Hematopoietic multipotent progenitor cell treated with erythropoietin and hydrocortisone succinate and interleukin-3 and kit ligand, for 15 days (in vitro differentiated cells): ENCODE measurements around the gene MBTPS1.
A peak's percentile ranks its signal among the peaks of the same experiment; 100 is the strongest.

ENCODE experiments used
- DNase-seq: peaks from one replicate; pipeline ENCODE4 v3.0.0-alpha.2; 2015; ENCODE audit warnings: low spot score

MBTPS1 gene

DNA sequence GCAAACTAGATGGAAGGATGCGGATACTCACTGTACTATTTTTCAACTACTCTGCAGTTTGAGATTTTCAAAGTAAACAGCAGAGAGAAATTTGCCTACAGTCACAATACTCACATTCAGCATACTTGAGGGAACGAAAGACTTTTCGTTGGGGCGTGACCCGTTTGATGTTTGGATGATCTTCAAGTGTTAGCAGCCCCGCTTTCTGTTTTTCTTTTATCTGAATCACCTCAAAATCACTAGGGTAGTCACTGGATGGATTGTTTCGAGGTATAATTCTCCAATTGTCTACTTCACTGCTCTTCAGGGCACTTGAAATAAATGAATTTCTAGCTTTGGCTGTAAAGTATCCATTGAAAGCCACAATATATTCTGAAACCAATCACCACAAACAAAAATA, 17.8 kb downstream of the MBTPS1 start:
- no peak for DNase-seq

- DNase-seq, result no peak
Observed at GRCh38 chr16:84096447-84097005, 20.2 kb downstream of the MBTPS1 start.

DNA sequence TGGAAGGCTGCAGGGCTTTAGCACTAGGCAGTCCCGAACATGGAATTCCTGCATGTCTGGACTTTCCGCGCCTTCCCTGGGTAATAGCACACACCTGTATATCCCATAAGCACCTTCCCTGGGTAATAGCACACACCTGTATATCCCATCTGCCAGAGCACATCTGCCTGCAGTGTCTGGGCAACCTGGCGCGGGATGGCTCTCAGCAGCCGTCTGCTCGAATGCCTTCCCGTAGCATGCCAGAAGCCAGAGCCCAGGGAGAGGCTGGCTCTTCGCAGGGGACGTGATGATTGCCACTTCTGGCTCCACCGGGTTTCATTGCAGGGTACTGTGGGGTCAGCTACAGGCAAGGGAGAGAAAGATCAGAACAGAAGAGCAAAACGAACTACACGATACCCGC, 21.3 kb downstream of the MBTPS1 start:
- no peak for DNase-seq

- DNase-seq, result no peak
Observed at GRCh38 chr16:84093879-84094270, 22.9 kb downstream of the MBTPS1 start.

- DNase-seq, result no peak
Observed at GRCh38 chr16:84093120-84093878, 23.4 kb downstream of the MBTPS1 start.

- no peak for DNase-seq
Observed at GRCh38 chr16:84091460-84091859, 25.3 kb downstream of the MBTPS1 start.

DNA sequence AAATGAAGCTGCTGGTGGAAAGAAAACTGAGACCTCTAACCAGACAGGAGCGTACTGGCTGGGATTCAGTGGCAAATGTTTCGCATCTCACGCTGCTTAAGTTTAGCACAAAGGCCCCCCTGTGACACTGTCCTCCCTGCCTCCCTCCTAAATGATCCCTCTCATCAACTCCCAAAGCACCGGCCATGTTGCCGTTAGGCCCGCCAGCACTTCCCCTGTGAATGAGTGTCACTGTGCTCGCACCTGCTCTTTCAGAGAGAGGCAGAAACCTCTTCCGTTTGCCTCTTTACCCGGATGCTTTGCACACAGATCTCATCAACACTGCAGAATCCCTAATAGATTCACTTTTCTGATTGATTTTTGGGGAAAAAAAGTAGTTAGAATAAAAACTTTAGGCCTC, 26.5 kb downstream of the MBTPS1 start:
- no peak for DNase-seq

DNA sequence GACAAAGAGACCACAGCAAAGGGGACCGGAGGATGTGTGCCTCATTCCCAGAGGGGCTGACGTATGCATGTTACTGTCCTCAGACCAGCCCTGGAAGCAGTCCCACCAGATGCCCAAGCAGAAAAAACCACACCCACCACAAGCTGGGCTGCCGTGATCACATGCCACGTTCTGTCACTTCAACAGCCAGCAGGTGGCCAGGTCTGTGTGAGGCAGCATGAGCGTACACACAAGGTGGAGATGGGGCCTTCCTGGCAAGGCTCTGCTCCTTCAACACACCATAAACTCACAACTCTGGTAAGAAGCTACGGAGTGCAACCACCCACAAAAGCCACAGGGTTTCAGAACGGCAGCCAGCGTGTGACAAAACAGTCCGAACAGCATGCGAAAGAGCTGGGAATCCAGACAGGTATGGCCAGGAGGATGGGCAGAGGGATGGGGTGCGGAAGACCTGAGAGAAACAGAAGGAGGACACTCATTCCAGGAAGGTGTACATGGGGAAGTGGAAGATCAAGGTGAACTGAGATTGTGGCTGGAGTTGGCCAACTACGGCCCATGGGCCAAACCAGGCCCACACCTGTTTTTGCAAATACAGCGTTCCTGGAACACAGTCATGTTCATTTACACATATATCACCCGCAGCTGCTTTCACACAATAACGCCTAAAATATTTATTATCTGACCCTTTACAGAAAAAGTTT, 27.9 kb downstream of the MBTPS1 start:
- peak; percentile 9 for DNase-seq

GRCh38 chr16:84087466-84088151, 29.1 kb downstream of the MBTPS1 start:
- DNase-seq, result no peak

GRCh38 chr16:84087001-84087400, 29.7 kb downstream of the MBTPS1 start:
- DNase-seq, result no peak

GRCh38 chr16:84086341-84086740, 30.4 kb downstream of the MBTPS1 start:
- DNase-seq, result no peak

DNA sequence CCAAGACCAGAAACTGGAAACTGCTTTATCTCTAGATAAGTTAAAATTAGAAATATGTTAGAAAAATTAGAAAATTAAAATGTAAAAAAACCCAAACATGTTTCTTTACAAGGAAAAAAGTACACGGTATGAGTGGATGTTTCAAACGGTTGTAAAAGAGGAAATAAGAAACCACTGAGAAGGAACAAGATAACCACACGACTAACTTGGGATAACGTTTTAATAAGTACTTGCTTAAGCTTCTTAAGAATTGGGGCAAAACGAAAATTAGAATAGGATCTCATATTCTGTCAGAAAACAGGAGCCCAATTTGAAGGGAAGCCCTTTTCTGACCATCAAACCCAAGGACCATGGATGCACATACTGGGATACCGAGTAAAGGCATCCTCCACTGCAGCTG, 31.0 kb downstream of the MBTPS1 start:
- DNase-seq, result no peak

DNA sequence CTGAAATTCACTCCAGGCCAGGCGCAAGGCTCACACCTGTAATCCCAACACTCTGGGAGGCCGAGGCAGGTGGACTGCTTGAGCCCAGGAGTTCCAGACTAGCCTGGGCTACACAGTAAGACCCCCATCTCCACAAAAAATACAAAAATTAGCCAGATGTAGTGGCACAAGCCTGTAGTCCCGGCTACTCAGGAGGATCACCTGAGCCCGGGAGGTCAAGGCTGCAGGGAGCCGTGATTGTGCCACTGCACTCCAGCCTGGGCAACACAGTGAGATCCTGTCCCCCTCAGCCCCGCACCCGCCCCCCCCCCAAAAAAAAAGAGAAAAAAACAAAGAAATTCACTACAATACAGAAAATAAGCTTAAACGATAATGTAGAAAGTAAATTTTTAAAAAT, 31.5 kb downstream of the MBTPS1 start:
- no peak for DNase-seq

DNA sequence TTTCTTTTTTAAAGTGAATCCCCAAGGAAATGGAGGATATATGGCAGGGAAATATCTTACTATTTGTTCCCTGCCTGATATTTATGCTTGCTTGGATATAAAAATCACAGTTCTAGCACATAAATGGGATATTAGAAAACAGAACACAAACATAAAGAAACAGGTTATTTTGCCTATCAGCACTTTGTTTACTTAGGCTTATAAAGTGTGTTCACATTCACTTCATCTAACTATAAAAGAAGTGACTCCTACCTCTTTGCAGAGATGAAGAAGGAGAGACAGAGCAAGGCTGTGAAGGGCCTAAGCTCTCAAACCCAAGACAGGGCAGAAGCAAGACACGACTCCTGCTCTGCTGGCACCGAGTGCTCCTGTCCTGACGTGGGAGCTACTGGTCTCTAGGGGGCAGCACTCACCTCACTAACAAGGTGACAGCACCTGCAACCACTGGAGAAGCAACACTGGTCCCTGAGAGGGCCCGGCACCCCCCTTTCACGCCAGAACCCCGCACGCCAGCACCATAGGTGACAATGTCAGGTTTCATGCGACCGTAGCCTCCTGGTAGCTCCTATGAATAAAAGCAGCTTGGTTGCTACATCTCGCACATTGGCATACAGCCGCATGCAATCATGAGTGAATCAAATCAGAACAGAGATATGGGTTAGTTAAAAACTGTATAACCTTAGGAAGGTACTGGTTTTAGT, 32.0 kb downstream of the MBTPS1 start:
- DNase-seq, result peak; percentile 72

DNA sequence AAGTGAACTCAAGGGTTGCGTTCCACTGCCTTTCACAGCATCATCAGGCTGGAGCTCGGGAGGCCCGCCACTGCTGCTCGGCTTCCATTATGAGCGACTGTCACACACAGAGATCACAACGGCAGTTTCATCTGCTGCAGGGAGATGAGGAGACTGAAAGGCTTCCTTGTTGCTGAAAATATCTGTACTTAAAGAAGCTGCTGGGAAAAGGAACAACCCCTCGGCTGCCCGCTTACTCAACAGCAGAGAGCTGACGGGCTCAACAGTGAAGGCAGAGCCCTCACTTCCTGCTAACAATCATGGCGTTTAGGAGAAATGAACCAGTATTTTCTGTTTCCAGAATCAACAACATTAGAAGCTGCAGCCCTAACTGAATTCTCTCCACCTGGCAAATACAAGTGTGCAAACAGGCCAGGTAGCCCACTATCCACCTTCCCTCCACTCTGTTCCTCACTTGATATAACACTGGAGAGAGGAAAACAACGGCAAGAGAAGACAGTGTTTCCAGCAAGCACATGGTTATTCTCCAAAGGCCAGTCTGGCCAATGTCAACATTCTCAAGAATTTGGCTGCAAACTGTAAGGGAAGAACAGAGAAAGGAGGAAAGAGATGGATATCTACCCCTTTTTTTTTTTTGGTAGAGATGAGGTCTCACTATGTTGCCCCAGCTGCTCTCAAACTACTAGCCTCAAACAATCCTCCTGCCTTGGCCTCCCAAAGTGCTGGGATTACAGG, 33.7 kb downstream of the MBTPS1 start:
- no peak for DNase-seq

- no peak for DNase-seq
Observed at GRCh38 chr16:84082110-84082509, 34.6 kb downstream of the MBTPS1 start.

DNA sequence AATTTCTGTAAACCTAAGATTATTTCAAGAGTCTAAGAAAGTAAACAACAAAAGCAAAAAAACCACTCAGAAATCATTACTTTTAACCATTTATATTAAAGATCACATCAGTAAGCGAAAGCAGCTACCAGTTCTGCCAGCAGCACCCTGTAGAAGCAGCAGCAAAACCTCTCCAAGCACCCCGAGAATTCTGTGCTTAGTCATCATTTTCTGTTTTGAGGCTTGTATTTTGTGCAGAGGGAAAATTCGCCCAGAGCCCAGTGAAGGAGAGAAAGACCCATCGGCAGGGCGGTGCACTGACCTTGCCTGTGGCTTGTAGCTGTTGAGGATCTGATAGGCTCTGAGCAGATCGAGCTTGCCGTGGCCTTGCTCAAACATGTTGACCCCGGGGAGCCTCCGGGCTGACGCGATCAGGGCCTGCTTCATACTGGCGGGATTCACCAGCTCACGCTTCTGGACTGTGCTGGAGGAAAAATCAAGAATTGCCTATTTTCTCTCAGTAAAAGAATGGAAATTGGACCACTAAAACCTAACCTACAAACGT, 35.2 kb downstream of the MBTPS1 start:
- no peak for DNase-seq

GRCh38 chr16:84080813-84081212, 35.9 kb downstream of the MBTPS1 start:
- no peak for DNase-seq

- no peak for DNase-seq
Observed at GRCh38 chr16:84080378-84080777, 36.4 kb downstream of the MBTPS1 start.

DNA sequence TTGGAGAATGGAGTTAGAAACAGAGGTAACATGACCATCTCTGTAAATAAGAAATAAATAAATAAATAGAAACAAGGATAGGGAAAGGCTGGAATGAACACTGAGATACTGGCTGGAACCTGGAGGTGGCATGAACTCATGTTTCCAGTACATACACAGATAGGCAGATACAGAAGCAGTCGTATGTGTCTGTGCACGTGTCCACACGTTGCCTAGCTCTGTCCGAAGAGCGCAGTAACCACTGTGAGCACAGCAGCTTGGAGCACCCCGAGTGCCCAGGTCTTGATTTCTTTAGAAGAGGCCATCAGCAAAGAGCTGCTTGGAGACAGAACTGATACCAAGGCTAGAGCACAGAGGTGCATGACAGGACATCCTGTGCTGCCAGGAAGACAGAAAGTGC, 37.1 kb downstream of the MBTPS1 start:
- no peak for DNase-seq

DNA sequence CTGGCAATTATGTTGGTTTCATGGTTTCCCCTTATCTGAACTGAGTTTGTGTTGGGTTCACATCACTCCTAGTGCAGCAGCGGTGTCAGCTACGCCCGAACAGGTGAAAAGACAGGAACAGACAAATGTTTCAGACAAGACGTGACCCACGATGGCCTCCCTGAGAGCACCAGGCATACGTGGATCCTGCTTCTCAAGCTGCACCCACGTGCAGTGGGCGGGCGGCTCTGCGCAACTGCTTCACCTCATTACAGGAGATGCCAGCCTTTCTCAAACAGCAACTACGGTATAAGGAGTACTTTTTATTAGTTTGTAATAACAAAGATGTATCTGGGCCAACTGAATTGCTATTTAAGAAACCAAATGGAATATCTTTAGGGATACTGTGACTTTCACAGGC, 41.4 kb downstream of the MBTPS1 start:
- no peak for DNase-seq
